Tibial nerve (tissue), 4 donors: ENCODE results near the gene PGF. TPM values are rescaled to one million over a fixed set of nuclear protein-coding genes. Genes with fewer than 3 reads are reported as not detected.

Source experiments
- DNase-seq, 2 donors: peaks; one replicate each; pipeline ENCODE4 v3.0.0-alpha.2; 2019; ENCODE audit warnings: low spot score in 2 of 2
- H3K27ac ChIP-seq, 4 donors: fragments of 200-600 bp; sonication (generic) in 3 of 4; one replicate each; pipeline ENCODE4 v1.5.1; 2017 to 2019; ENCODE audit warnings: mild to moderate bottlenecking in 1 of 4
- H3K27me3 ChIP-seq, 2 donors: fragments of 200-600 bp; sonication (generic) in 1 of 2; one replicate each; pipeline versions ENCODE4 v1.5.1 to v1.6.0; 2017 to 2019
- H3K36me3 ChIP-seq, 3 donors: fragments of 200-600 bp; sonication (generic); one replicate each; pipeline ENCODE4 v1.5.1; 2018 to 2019
- H3K4me1 ChIP-seq, 4 donors: fragments of 200-600 bp; sonication (generic) in 3 of 4; one replicate each; pipeline ENCODE4 v1.5.1; 2017 to 2019
- H3K4me3 ChIP-seq, 4 donors: fragments of 200-600 bp; sonication (generic) in 3 of 4; one replicate each; pipeline ENCODE4 v1.5.1; 2017 to 2019; ENCODE audit warnings: mild to moderate bottlenecking in 1 of 4, moderate library complexity in 1 of 4
- H3K9me3 ChIP-seq, 4 donors: fragments of 200-600 bp; sonication (generic) in 3 of 4; one replicate each; pipeline ENCODE4 v1.5.1; 2017 to 2019
- CTCF ChIP-seq, 5 experiments: fragments of 200-600 bp in 3 of 5; fragments of 450-650 bp in 2 of 5; sonication (generic) in 3 of 5; IDR thresholded peaks; one replicate each; pipeline ENCODE4 v1.5.1; 2016 to 2019; ENCODE audit warnings: antibody characterized with exemption in 5 of 5, mild to moderate bottlenecking in 3 of 5, moderate library complexity in 2 of 5
- EP300 ChIP-seq, 2 donors: sonication (generic); formaldehyde crosslinking; IDR thresholded peaks; one replicate each; pipeline ENCODE4 v1.6.1; 2017; ENCODE audit warnings: antibody characterized with exemption in 2 of 2, mild to moderate bottlenecking in 1 of 2
- POLR2A ChIP-seq, 2 donors: fragments of 450-650 bp; IDR thresholded peaks; one replicate each; pipeline ENCODE4 v1.6.1; 2017; ENCODE audit warnings: antibody characterized with exemption in 2 of 2, mild to moderate bottlenecking in 2 of 2, moderate library complexity in 2 of 2
- WGBS, 2 donors: methylation state at CpG; one replicate each; pipeline ENCODE4 v1.1.5; 2018; 5-methylcytosine and 5-hydroxymethylcytosine counted together
- total RNA-seq, 4 donors: library from RNA; depleted of rRNA; stranded (reverse); fragments of >200 nt; gene quantifications; one replicate each; pipeline ENCODE4 v1.1.0, GENCODE V29; 2016

PGF gene
- total RNA-seq, 4 donors from 2014 or later = 13.2 to 39.5 (median 18.0) TPM

- Histone ChIP-seq H3K27ac (peak overlapping the region in 2 of 4 donors; percentile 55 to 60), H3K36me3 (no peaks in the 10 kb centered on the region), H3K4me1 (peaks cover 0 to 63% (median 14%) of the 10 kb centered on the region in 4 donors), H3K27me3 (no peaks in the 10 kb centered on the region), H3K9me3 (no peaks in the 10 kb centered on the region), H3K4me3 (no peak overlapping the region)
- 78 to 81% methylated on average over 9 of the region's 9 CpGs for WGBS, 2 donors
- TF ChIP-seq EP300 (IDR thresholded peaks at IDR 0.05) (no peak), POLR2A (IDR thresholded peaks at IDR 0.05) (no peak), CTCF (IDR thresholded peaks at IDR 0.05) (no peak)
- no peak for DNase-seq
These were observed 26.0 kb upstream of the PGF start for GRCh38 chr14:74981462-74981782.

- 46 to 55% methylated on average over 15 to 28 of the region's 35 CpGs for WGBS, 2 donors
- Histone ChIP-seq H3K4me1 (peaks cover 0 to 63% (median 14%) of the 10 kb centered on the region in 4 donors), H3K27ac (peak overlapping the region in 2 of 4 donors; percentile 55 to 60)
These were observed 25.5 kb upstream of the PGF start for GRCh38 chr14:74980731-74981461.

DNA sequence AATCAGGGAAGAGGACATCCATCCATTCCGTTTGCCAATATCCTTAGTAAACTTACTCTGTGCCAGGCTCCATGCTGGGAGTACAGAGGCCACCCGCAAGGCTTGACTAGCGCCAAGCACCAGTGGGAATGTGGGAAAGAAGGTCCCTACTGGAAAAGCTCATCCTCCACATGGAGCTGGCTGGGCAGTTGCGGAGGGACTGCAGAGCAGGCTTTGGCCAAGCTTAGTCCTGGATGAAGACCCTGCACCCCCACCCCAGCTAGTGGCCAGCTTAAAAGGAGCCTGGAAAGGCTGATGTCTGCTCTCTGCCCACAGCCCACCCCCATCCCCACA is 25.0 kb upstream of the PGF start:
- peaks cover 0 to 66% (median 13%) of the 10 kb centered on the region in 4 donors for H3K4me1 ChIP-seq
- WGBS, 2 donors = 81 to 92% methylated on average over 4 of the region's 4 CpGs

More at GRCh38 chr14:74980731-74981461, 25.5 kb upstream of the PGF start:
- no peak for DNase-seq
- H3K9me3 ChIP-seq = no peaks in the 10 kb centered on the region
- no peaks in the 10 kb centered on the region for H3K36me3 ChIP-seq
- no peak overlapping the region for H3K4me3 ChIP-seq
- no peaks in the 10 kb centered on the region for H3K27me3 ChIP-seq
- TF ChIP-seq EP300 (IDR thresholded peaks at IDR 0.05) = no peak
- no peak for TF ChIP-seq POLR2A (IDR thresholded peaks at IDR 0.05)
- TF ChIP-seq CTCF (IDR thresholded peaks at IDR 0.05) = no peak

DNA sequence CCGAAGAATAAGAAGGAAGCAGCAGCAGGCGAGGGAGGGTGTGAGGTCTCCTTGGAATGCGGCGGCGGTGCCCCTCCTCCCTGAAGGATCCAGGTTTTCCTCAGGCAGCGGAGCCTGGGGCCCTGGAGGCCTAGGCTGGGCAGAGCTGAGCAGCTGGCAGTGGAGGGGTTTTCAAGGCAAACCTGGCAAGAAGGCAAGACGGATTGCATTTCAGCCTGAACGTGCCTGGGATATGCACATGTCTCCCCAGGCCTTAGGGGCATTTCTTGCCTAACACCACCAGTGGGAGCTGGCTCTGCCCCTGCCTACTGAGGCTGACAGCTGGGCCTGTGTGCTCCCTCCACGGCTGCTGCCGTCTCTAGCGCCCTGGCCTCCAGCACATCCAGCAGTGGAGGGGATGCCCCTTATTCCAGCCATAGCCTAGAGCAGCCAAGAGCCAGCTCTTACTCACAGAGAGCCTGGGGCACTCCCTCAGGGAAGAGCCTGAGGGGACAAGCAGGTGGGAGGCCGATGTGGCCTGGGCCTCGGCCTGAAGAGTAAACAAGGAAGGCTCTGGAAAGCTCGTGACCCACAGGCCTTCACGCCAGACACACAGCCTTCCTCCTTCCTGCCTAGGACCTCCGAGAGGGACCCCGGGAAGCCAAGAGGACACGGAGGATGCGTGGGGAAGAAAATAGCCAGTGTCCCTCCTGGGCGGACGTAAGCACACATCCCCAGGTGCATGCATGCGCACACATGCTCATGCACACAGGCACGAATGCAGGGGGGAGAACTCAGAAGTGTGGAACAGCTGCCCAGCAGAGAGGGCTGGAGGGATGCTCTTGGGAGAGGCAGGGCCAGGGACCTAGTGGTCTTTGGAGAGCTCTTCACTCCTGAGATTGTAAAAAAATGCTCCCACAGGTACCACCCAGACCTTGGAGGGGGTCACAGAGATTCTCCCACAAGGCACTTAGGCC is 24.3 kb upstream of the PGF start:
- H3K27ac ChIP-seq = peak overlapping the region in 2 of 4 donors; percentile 25 to 60
- DNase-seq = no peak
- no peaks in the 10 kb centered on the region for H3K27me3 ChIP-seq
- no peaks in the 10 kb centered on the region for H3K9me3 ChIP-seq
- TF ChIP-seq CTCF (IDR thresholded peaks at IDR 0.05) (no peak), EP300 (IDR thresholded peaks at IDR 0.05) (no peak), POLR2A (IDR thresholded peaks at IDR 0.05) (no peak)
- WGBS, 2 donors = 68 to 73% methylated on average over 21 to 23 of the region's 23 CpGs
- H3K4me1 ChIP-seq = peaks cover 0 to 66% (median 10%) of the 10 kb centered on the region in 4 donors
- no peaks in the 10 kb centered on the region for H3K36me3 ChIP-seq
- H3K4me3 ChIP-seq = no peak overlapping the region

More for the DNA sequence above, 25.0 kb upstream of the PGF start:
- Histone ChIP-seq H3K9me3 (no peaks in the 10 kb centered on the region), H3K27me3 (no peaks in the 10 kb centered on the region), H3K36me3 (no peaks in the 10 kb centered on the region), H3K27ac (peak overlapping the region in 2 of 4 donors; percentile 55 to 60), H3K4me3 (no peak overlapping the region)
- no peak for DNase-seq
- no peak for TF ChIP-seq EP300 (IDR thresholded peaks at IDR 0.05)
- no peak for TF ChIP-seq POLR2A (IDR thresholded peaks at IDR 0.05)
- TF ChIP-seq CTCF (IDR thresholded peaks at IDR 0.05) = no peak

- Histone ChIP-seq H3K9me3 (no peaks in the 10 kb centered on the region), H3K4me1 (peaks cover 0 to 68% (median 13%) of the 10 kb centered on the region in 4 donors), H3K27ac (peak overlapping the region in 1 of 4 donors; percentile 25), H3K4me3 (no peak overlapping the region), H3K36me3 (no peaks in the 10 kb centered on the region), H3K27me3 (no peaks in the 10 kb centered on the region)
- 68 to 76% methylated on average over 4 of the region's 4 CpGs for WGBS, 2 donors
- TF ChIP-seq EP300 (IDR thresholded peaks at IDR 0.05) = no peak
- no peak for TF ChIP-seq CTCF (IDR thresholded peaks at IDR 0.05)
- no peak for TF ChIP-seq POLR2A (IDR thresholded peaks at IDR 0.05)
- DNase-seq = no peak
These were observed 23.6 kb upstream of the PGF start for GRCh38 chr14:74979029-74979428.
